H9 (cell line): Measurements from ENCODE around the gene CYBRD1. TPM values are rescaled to one million over a fixed set of nuclear protein-coding genes. Genes with fewer than 3 reads are reported as not detected.

Experiments used
- DNase-seq: peaks from one replicate; pipeline ENCODE4 v3.0.0-alpha.2; 2017
- H2AFZ ChIP-seq: one replicate; pipeline ENCODE4 v1.6.1; 2013; ENCODE audit warnings: mild to moderate bottlenecking, low read length, control low read depth, moderate library complexity
- H2AK5ac ChIP-seq: 2 replicates; pipeline ENCODE4 v1.6.1; 2013; ENCODE audit warnings: low read length, control low read depth, mixed read lengths; ENCODE audit not compliant: insufficient read length
- H2BK120ac ChIP-seq: one replicate; pipeline ENCODE4 v1.6.1; 2013; ENCODE audit warnings: low read depth, mild to moderate bottlenecking, low read length, control low read depth, inconsistent platforms; ENCODE audit not compliant: poor library complexity, severe bottlenecking
- H2BK12ac ChIP-seq: 2 replicates; pipeline ENCODE4 v1.6.1; 2013; ENCODE audit warnings: low read length, control low read depth, mixed read lengths, low read depth; ENCODE audit not compliant: insufficient read length
- H2BK15ac ChIP-seq: 2 replicates; pipeline ENCODE4 v1.6.1; 2013; ENCODE audit warnings: low read depth, low read length, control low read depth
- H2BK20ac ChIP-seq: one replicate; pipeline ENCODE4 v1.6.1; 2013; ENCODE audit warnings: low read depth, mild to moderate bottlenecking, low read length, control low read depth, inconsistent platforms; ENCODE audit not compliant: poor library complexity, severe bottlenecking
- H2BK5ac ChIP-seq: 2 replicates; pipeline ENCODE4 v1.6.1; 2013; ENCODE audit warnings: low read length, control low read depth, mixed read lengths; ENCODE audit not compliant: insufficient read length
- H3K14ac ChIP-seq: 2 replicates; pipeline ENCODE4 v1.6.1; 2013; ENCODE audit warnings: low read length, control low read depth; ENCODE audit not compliant: insufficient read depth
- H3K18ac ChIP-seq: 2 replicates; pipeline ENCODE4 v1.6.1; 2013; ENCODE audit warnings: low read depth, mild to moderate bottlenecking, mixed read lengths, low read length, control low read depth; ENCODE audit not compliant: insufficient read length
- H3K23ac ChIP-seq: 2 replicates; pipeline ENCODE4 v1.6.1; 2013; ENCODE audit warnings: low read length, control low read depth, mixed read lengths, low read depth; ENCODE audit not compliant: insufficient read length
- H3K23me2 ChIP-seq: 2 replicates; pipeline ENCODE4 v1.6.1; 2013; ENCODE audit warnings: low read depth, mild to moderate bottlenecking, mixed read lengths, low read length, control low read depth; ENCODE audit not compliant: insufficient read length, poor library complexity, severe bottlenecking
- H3K27ac ChIP-seq: 2 replicates; pipeline ENCODE4 v1.5.1; 2013; ENCODE audit warnings: low read length, control low read depth, mixed read lengths, low read depth; ENCODE audit not compliant: insufficient read length
- H3K27me3 ChIP-seq: 2 replicates; pipeline ENCODE4 v1.6.1; 2013; ENCODE audit warnings: low read length, control low read depth, inconsistent platforms; ENCODE audit not compliant: insufficient read depth
- H3K4ac ChIP-seq: 2 replicates; pipeline ENCODE4 v1.6.1; 2013; ENCODE audit warnings: low read depth, mild to moderate bottlenecking, control low read depth, inconsistent platforms, low read length, moderate library complexity
- H3K4me1 ChIP-seq: 2 replicates; pipeline ENCODE4 v1.6.1; 2013; ENCODE audit warnings: low read length, control low read depth, inconsistent platforms; ENCODE audit not compliant: insufficient read depth
- H3K4me2 ChIP-seq: 2 replicates; pipeline ENCODE4 v1.6.1; 2013; ENCODE audit warnings: low read length, control low read depth, mixed read lengths; ENCODE audit not compliant: insufficient read length, insufficient read depth
- H3K56ac ChIP-seq: 2 replicates; pipeline ENCODE4 v1.6.1; 2013; ENCODE audit warnings: low read depth, mild to moderate bottlenecking, mixed read lengths, low read length, control low read depth; ENCODE audit not compliant: insufficient read length
- H3K79me1 ChIP-seq: 2 replicates; pipeline ENCODE4 v1.6.1; 2013; ENCODE audit warnings: low read depth, mild to moderate bottlenecking, moderate library complexity, low read length, control low read depth, inconsistent platforms; ENCODE audit not compliant: insufficient read depth, poor library complexity, severe bottlenecking
- H3K79me2 ChIP-seq: 2 replicates; pipeline ENCODE4 v1.6.1; 2013; ENCODE audit warnings: low read length, control low read depth, inconsistent platforms; ENCODE audit not compliant: insufficient read depth
- H3K9ac ChIP-seq: 2 replicates; pipeline ENCODE4 v1.6.1; 2013; ENCODE audit warnings: low read length, control low read depth, mixed read lengths; ENCODE audit not compliant: insufficient read length; ENCODE audit errors: extremely low read depth
- H3K9me3 ChIP-seq: one replicate; pipeline ENCODE4 v1.6.1; 2013; ENCODE audit warnings: low read depth, low read length, inconsistent platforms; ENCODE audit not compliant: control insufficient read depth
- H3T11ph ChIP-seq: one replicate; pipeline ENCODE4 v1.6.1; 2013; ENCODE audit warnings: mild to moderate bottlenecking, low read length, control low read depth, inconsistent platforms
- H4K20me1 ChIP-seq: one replicate; pipeline ENCODE4 v1.6.1; 2013; ENCODE audit not compliant: control insufficient read depth, insufficient read length, insufficient read depth
- H4K5ac ChIP-seq: 2 replicates; pipeline ENCODE4 v1.6.1; 2013; ENCODE audit warnings: low read depth, mild to moderate bottlenecking, mixed read lengths, low read length, control low read depth; ENCODE audit not compliant: insufficient read length
- H4K8ac ChIP-seq: replicated peaks from 2 replicates; pipeline ENCODE4 v1.6.1; 2013; ENCODE audit warnings: low read length, control low read depth, mixed read lengths, low read depth; ENCODE audit not compliant: insufficient read length
- H4K91ac ChIP-seq: 2 replicates; pipeline ENCODE4 v1.6.1; 2013; ENCODE audit warnings: low read depth, mild to moderate bottlenecking, moderate library complexity, mixed read lengths, low read length, control low read depth; ENCODE audit not compliant: insufficient read length
- H3K27ac Mint-ChIP-seq, 3 experiments: 2 replicates in 2 of 3; 3 replicates in 1 of 3; pipeline ENCODE4 v1.8.0; 2020 to 2021; ENCODE audit warnings: mixed read lengths in 3 of 3, mild to moderate bottlenecking in 1 of 3, moderate library complexity in 1 of 3
- H3K27me3 Mint-ChIP-seq: 2 replicates; pipeline ENCODE4 v1.8.0; 2021; ENCODE audit warnings: low read depth, mild to moderate bottlenecking, moderate library complexity, mixed read lengths
- H3K36me3 Mint-ChIP-seq, 3 experiments: 2 replicates in 2 of 3; 3 replicates in 1 of 3; pipeline ENCODE4 v1.8.0; 2020 to 2021; ENCODE audit warnings: low read depth in 3 of 3, mixed read lengths in 3 of 3; ENCODE audit not compliant: insufficient read depth in 1 of 3
- H3K4me1 Mint-ChIP-seq, 2 experiments: 2 replicates each; pipeline ENCODE4 v1.8.0; 2020; ENCODE audit warnings: mixed read lengths in 2 of 2
- H3K4me3 Mint-ChIP-seq, 2 experiments: 2 replicates in 1 of 2; 3 replicates in 1 of 2; pipeline ENCODE4 v1.8.0; 2020 to 2021; ENCODE audit warnings: mild to moderate bottlenecking in 2 of 2, mixed read lengths in 2 of 2, moderate library complexity in 1 of 2
- H3K9me3 Mint-ChIP-seq, 2 experiments: 2 replicates in 1 of 2; 3 replicates in 1 of 2; pipeline ENCODE4 v1.8.0; 2020; ENCODE audit warnings: mild to moderate bottlenecking in 2 of 2, mixed read lengths in 2 of 2, moderate library complexity in 1 of 2
- CTCF ChIP-seq: fragments of 200-600 bp; sonication (generic); conservative IDR thresholded peaks from 3 replicates; pipeline ENCODE4 v1.8.0; 2021; ENCODE audit warnings: antibody characterized with exemption, mild to moderate bottlenecking
- WGBS: extraction: QIAGEN DNeasy Blood & Tissue Kit; methylation state at CpG from one replicate; pipeline ENCODE4 v1.1.7; 2013; ENCODE audit warnings: missing lambda C conversion rate, low lambda C conversion rate, mixed read lengths; ENCODE audit not compliant: insufficient read length; ENCODE audit errors: extremely low coverage; 5-methylcytosine and 5-hydroxymethylcytosine counted together
- total RNA-seq: library from RNA; stranded (reverse); gene quantifications from 2 replicates; pipeline ENCODE4 v1.2.1, GENCODE V29; 2021

Gene CYBRD1
- total RNA-seq, 1 experiment from 2014 or later, result 3.6 TPM

GRCh38 chr2:171564463-171564862 lies 42.2 kb downstream of the CYBRD1 start:
- Histone ChIP-seq H3K9ac (no peak overlapping the region), H2BK20ac (no peak overlapping the region), H2BK12ac (no peak overlapping the region), H3K4me1 (no peaks in the 10 kb centered on the region), H4K20me1 (no peaks in the 10 kb centered on the region), H3K23me2 (no peaks in the 10 kb centered on the region), H3K14ac (no peak overlapping the region), H2AFZ (no peak overlapping the region), H3K4me2 (no peak overlapping the region), H3K9me3 (no peaks in the 10 kb centered on the region), H3K18ac (no peak overlapping the region), H3K79me2 (no peaks in the 10 kb centered on the region), H2AK5ac (no peak overlapping the region), H3K4ac (no peak overlapping the region), H2BK120ac (no peak overlapping the region), H4K8ac (no peak overlapping the region), H4K91ac (no peak overlapping the region), H2BK5ac (no peak overlapping the region), H3K27me3 (no peaks in the 10 kb centered on the region), H3K56ac (no peak overlapping the region), H3T11ph (no peak overlapping the region), H4K5ac (no peak overlapping the region), H3K27ac (no peak overlapping the region), H2BK15ac (no peak overlapping the region), H3K23ac (no peak overlapping the region), H3K79me1 (no peaks in the 10 kb centered on the region)
- Mint-ChIP-seq H3K9me3 (no peaks in the 10 kb centered on the region), H3K27me3 (no peaks in the 10 kb centered on the region; the same call in 1 of the 2 replicates), H3K4me3 (no peak overlapping the region), H3K27ac (no peak overlapping the region), H3K4me1 (peaks cover 9% of the 10 kb centered on the region in 2 experiments), H3K36me3 (no peaks in the 10 kb centered on the region)
- no CpG with 5 or more reads among the region's 5 CpGs for WGBS
- TF ChIP-seq CTCF, result no peak
- DNase-seq, result no peak
